GM18870 (cell line): Measurements from ENCODE around the gene FOXP1.

Source experiments
- ATAC-seq: cut with Tn5 transposase; IDR thresholded peaks from one replicate; pipeline ENCODE4 v1.9.1; 2021; ENCODE audit warnings: moderate library complexity; ENCODE audit not compliant: unreplicated experiment

FOXP1 gene

GRCh38 chr3:71510510-71510909 is 73.0 kb downstream of the FOXP1 start:
- no peak for ATAC-seq

- ATAC-seq: no peak
Observed at GRCh38 chr3:71509066-71509465, 74.5 kb downstream of the FOXP1 start.

- ATAC-seq: no peak
Observed at GRCh38 chr3:71505767-71506350, 77.7 kb downstream of the FOXP1 start.

GRCh38 chr3:71504250-71505036 is 79.1 kb downstream of the FOXP1 start:
- no peak for ATAC-seq

- no peak for ATAC-seq
Observed at GRCh38 chr3:71503525-71504249, 79.8 kb downstream of the FOXP1 start.

- no peak for ATAC-seq
Observed at GRCh38 chr3:71502066-71502625, 81.4 kb downstream of the FOXP1 start.

- ATAC-seq: no peak
Observed at GRCh38 chr3:71500696-71501095, 82.8 kb downstream of the FOXP1 start.

GRCh38 chr3:71499227-71499876 is 84.2 kb downstream of the FOXP1 start:
- ATAC-seq: no peak

- no peak for ATAC-seq
Observed at GRCh38 chr3:71498543-71498942, 85.0 kb downstream of the FOXP1 start.

- no peak for ATAC-seq
Observed at GRCh38 chr3:71497971-71498444, 85.5 kb downstream of the FOXP1 start.

- ATAC-seq: no peak
Observed at GRCh38 chr3:71497367-71497897, 86.1 kb downstream of the FOXP1 start.

- no peak for ATAC-seq
Observed at GRCh38 chr3:71495708-71496472, 87.6 kb downstream of the FOXP1 start.

- no peak for ATAC-seq
Observed at GRCh38 chr3:71494212-71494611, 89.3 kb downstream of the FOXP1 start.

GRCh38 chr3:71492974-71493771 is 90.4 kb downstream of the FOXP1 start:
- no peak for ATAC-seq

- ATAC-seq: no peak
Observed at GRCh38 chr3:71492566-71492965, 91.0 kb downstream of the FOXP1 start.

GRCh38 chr3:71491154-71491752 is 92.3 kb downstream of the FOXP1 start:
- no peak for ATAC-seq

GRCh38 chr3:71490692-71491091 is 92.8 kb downstream of the FOXP1 start:
- no peak for ATAC-seq

- no peak for ATAC-seq
Observed at GRCh38 chr3:71489315-71489761, 94.2 kb downstream of the FOXP1 start.

- no peak for ATAC-seq
Observed at GRCh38 chr3:71488882-71489281, 94.6 kb downstream of the FOXP1 start.
